Stimulated activated memory B cell treated with anti-CD40 and anti-IgM and Interleukin-4, amounts not matched to agents 10 μg/mL and 1 μg/mL and 100 μg/mL, for 72 hours (primary cell): Measurements from ENCODE around the gene RAB29.

Source experiments
- ATAC-seq: fragments of 150-1000 bp; cut with Tn5 transposase; 2 replicates; pipeline ENCODE4 v1.10.0; 2021
- H3K27ac Mint-ChIP-seq: one replicate; pipeline ENCODE4 v1.8.0; 2022; ENCODE audit warnings: mild to moderate bottlenecking, mixed read lengths
- H3K27me3 Mint-ChIP-seq: one replicate; pipeline ENCODE4 v1.8.0; 2022; ENCODE audit warnings: mixed read lengths
- H3K36me3 Mint-ChIP-seq: one replicate; pipeline ENCODE4 v1.8.0; 2022; ENCODE audit warnings: mixed read lengths
- H3K4me1 Mint-ChIP-seq: one replicate; pipeline ENCODE4 v1.8.0; 2022; ENCODE audit warnings: mixed read lengths
- H3K4me3 Mint-ChIP-seq: one replicate; pipeline ENCODE4 v1.8.0; 2022; ENCODE audit warnings: mild to moderate bottlenecking, moderate library complexity, mixed read lengths
- H3K9me3 Mint-ChIP-seq: one replicate; pipeline ENCODE4 v1.8.0; 2022; ENCODE audit warnings: mixed read lengths

RAB29 gene

GRCh38 chr1:205756552-205756951 is 18.7 kb downstream of the RAB29 start:
- no peak overlapping the region for H3K4me3 Mint-ChIP-seq
- no peaks in the 10 kb centered on the region for H3K9me3 Mint-ChIP-seq
- no peak overlapping the region for H3K27ac Mint-ChIP-seq
- no peaks in the 10 kb centered on the region for H3K27me3 Mint-ChIP-seq
- no peak for ATAC-seq
- peaks cover 16% of the 10 kb centered on the region for H3K36me3 Mint-ChIP-seq
- H3K4me1 Mint-ChIP-seq = no peaks in the 10 kb centered on the region

DNA sequence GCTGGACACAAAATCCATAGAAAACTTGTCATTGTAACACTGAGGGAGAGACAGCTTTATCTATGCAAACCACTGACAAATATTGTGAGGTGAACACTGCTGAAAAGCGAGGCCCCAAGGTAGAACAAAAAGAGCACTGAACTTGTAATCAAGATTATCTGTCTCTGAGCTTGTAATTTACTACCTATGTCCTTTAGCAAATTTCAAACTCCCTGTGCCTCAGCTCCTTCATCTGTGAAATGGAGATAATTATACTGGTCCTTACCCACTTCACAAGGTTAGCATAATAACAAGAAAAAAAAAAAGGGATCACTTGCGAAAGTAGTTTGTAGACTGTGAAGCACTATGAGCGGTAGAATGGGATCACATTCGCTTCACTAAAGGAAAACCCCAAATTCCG is 20.4 kb downstream of the RAB29 start:
- no peak for ATAC-seq
- peaks cover 7% of the 10 kb centered on the region for H3K36me3 Mint-ChIP-seq
- no peaks in the 10 kb centered on the region for H3K27me3 Mint-ChIP-seq
- H3K4me1 Mint-ChIP-seq = no peaks in the 10 kb centered on the region
- H3K9me3 Mint-ChIP-seq = no peaks in the 10 kb centered on the region
- H3K4me3 Mint-ChIP-seq = no peak overlapping the region
- H3K27ac Mint-ChIP-seq = no peak overlapping the region

DNA sequence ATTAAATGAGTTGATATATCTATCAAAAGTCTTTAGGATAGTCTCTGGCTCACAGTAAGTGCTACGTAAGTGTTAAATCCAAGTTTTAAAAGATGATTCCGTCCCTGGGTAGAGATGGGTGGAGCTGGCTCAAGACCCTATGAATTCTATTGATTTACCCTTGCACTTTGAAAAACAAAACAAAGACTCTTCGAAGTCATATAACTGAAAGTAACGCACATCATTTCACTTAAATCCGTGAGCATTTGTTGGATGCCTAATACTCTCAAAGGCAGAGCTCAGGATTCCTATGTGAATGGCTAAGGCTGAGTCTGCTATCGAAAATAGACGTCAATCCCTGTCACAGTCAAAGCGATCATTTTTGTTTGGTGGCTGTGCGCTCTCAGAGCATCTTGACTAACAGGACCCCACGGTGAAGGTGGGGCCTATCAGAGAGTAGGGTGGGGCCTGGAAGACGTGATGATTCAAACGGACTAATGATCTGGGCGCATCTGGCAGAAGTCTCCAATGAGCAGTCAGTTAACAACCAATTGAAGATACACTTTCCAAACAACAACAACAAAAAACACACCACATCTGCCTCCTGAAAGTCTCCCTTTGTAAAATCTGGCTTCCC is 24.1 kb downstream of the RAB29 start:
- Mint-ChIP-seq H3K27me3 (no peaks in the 10 kb centered on the region), H3K36me3 (peaks cover 12% of the 10 kb centered on the region), H3K4me3 (no peak overlapping the region), H3K27ac (peak overlapping the region; percentile 93), H3K9me3 (no peaks in the 10 kb centered on the region), H3K4me1 (peaks cover 23% of the 10 kb centered on the region)
- no peak for ATAC-seq

DNA sequence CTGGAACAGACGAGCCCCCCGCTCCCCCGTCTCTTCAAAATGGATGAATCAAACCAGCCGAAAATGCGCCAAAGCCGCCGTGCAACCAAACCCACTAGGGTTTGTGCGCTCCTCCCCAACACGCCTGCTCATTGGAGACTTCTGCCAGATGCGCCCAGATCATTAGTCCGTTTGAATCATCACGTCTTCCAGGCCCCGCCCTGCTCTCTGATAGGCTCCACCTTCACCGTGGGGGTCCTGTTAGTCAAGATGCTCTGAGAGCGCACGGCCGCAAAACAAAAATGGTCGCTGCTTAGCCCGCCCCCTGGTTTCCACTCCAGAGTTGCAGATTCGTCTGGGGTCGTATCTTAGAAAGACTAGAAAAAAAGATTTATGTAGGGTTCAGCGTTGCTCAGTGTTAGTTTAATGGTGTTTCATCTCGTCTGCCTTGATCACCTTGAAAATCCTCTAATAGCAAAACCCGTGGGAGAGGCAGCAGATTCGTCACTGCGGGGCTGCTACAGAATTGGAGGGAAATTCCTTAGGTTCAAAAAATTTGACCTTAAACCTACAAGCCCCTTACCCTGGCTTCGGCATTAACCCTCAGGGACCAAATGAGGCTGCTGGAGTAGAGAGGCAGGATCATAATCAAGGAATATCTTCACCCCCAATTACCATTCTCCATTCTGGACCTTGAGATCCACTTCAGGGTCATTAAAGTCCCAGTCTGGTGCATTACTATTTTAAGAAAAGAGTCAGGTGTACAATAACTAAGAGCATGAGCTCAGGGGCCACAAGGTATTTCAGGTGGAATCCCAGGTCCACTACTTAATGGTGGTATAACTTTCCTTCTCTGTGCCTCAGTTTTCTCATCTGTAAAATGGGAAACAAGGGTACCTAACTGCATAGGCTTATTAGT is 24.9 kb downstream of the RAB29 start, which contains the start of gene NUCKS1:
NUCKS1 (minus strand) TSS at position 45 of the 898 bp plus-strand sequence. CDS start 209 bp downstream, outside the sequence.
- Mint-ChIP-seq H3K4me1 (peaks cover 24% of the 10 kb centered on the region), H3K27ac (peak within 1 kb of the TSS; percentile 93), H3K36me3 (peaks cover 13% of the 10 kb centered on the region), H3K9me3 (no peaks in the 10 kb centered on the region), H3K27me3 (no peaks in the 10 kb centered on the region), H3K4me3 (peak within 1 kb of the TSS; percentile 98)
- ATAC-seq = peak; percentile 94

DNA sequence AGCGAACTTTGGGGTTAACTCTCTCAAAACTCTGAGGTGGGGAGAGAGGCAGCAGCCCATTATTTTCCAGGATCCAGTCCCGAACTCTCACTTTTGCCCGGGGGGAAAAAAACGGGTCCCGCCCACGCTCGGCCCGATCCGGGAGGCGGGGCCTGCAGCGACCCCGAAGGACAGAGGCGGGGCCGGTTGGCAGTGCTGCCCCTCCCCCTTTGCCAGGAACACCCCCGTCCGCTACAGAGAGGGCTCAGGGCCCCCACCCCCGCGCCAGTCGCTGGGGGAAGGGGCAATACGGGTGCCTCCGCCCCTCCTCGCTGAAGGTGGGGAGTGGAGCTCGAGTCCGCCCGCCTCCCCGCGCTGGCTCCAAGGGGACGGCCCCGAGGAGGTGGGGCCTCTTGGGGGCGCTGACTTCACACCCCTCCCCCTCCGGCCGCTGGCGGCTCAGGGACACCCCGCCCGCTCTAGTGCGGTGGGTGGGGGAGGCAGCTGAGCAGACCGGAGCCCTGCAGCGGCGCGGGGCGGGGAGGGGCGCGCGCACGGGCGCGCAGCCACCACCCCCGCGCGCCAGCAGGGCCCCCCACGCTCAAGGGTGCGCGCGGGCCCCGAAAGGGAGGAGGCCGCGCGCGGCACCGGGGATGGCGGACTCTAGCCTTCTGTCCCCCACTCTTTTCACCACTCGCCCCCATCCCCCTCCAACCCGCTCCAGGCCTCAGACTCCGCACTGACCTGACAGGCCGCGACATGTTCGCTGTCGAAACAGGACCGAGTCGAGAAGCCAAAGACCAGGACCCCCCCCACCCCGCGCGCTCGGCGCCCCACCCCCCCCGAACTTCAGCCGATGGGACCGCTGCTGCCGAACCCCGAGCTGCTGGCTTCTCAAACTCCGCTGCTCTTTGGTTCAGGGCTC is 25.8 kb downstream of the RAB29 start:
- Mint-ChIP-seq H3K9me3 (no peaks in the 10 kb centered on the region), H3K27me3 (no peaks in the 10 kb centered on the region), H3K4me1 (peaks cover 24% of the 10 kb centered on the region), H3K36me3 (peaks cover 13% of the 10 kb centered on the region), H3K27ac (peak overlapping the region; percentile 93), H3K4me3 (peak overlapping the region; percentile 98)
- peak; percentile 92 for ATAC-seq

GRCh38 chr1:205748403-205749233 is 26.7 kb downstream of the RAB29 start:
- H3K27ac Mint-ChIP-seq = peak overlapping the region; percentile 93
- no peaks in the 10 kb centered on the region for H3K27me3 Mint-ChIP-seq
- no peaks in the 10 kb centered on the region for H3K9me3 Mint-ChIP-seq
- ATAC-seq = peak; percentile 21
- H3K4me1 Mint-ChIP-seq = peaks cover 31% of the 10 kb centered on the region
- peak overlapping the region; percentile 98 for H3K4me3 Mint-ChIP-seq
- peaks cover 18% of the 10 kb centered on the region for H3K36me3 Mint-ChIP-seq

DNA sequence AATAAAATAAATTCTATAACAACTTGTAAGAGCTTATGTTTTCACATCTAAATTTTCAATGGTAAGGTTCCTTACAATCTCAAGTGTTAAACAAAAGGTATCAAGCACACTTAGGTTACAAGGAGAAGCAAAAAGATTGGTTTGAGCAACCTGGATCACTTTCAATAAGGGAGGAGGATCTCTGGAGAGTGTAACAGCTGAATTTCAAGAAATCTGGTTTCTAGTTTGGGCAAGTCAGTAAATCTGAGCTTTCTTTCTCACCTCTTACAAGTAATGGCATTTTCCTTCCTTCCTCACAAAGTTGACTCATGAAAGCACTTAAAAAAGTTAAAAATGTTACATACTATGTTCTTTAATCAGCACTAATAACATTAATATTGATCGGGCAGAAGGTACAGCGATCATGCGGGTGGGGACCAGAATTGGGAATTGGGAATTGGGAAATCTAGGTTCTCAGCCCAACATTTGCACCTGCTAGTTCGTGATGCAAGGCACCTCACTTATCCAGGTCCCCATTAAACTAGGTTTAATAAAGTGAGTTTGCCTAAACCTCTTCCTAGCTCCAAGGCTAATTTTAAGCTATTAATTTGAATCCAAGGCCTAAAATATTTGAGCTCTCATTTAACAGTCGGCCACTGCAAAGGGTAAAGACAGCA is 28.4 kb downstream of the RAB29 start:
- H3K4me1 Mint-ChIP-seq = peaks cover 47% of the 10 kb centered on the region
- H3K27me3 Mint-ChIP-seq = no peaks in the 10 kb centered on the region
- H3K4me3 Mint-ChIP-seq = no peak overlapping the region
- H3K36me3 Mint-ChIP-seq = peaks cover 18% of the 10 kb centered on the region
- no peak for ATAC-seq
- no peaks in the 10 kb centered on the region for H3K9me3 Mint-ChIP-seq
- no peak overlapping the region for H3K27ac Mint-ChIP-seq

DNA sequence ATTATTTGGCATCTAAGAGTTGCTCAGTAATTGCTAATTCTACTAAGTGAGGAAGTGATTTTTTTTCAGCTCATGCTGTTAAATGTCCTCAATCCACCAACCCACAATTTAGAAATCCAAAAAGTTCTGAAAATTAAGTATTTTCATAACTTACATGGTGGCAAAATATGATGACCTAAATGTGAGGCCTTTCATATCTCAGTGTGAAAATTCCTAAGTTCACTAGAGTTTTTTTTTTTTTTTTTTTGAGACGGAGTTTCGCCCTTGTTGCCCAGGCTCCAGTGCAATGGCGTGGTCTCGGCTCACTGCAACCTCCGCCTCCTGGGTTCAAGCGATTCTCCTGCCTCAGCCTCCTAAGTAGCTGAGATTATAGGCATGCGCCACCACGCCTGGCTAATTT is 30.9 kb downstream of the RAB29 start:
- H3K4me1 Mint-ChIP-seq = peaks cover 57% of the 10 kb centered on the region
- no peak for ATAC-seq
- no peak overlapping the region for H3K4me3 Mint-ChIP-seq
- peak overlapping the region; percentile 57 for H3K27ac Mint-ChIP-seq
- H3K27me3 Mint-ChIP-seq = no peaks in the 10 kb centered on the region
- H3K36me3 Mint-ChIP-seq = peaks cover 20% of the 10 kb centered on the region
- H3K9me3 Mint-ChIP-seq = no peaks in the 10 kb centered on the region

- ATAC-seq = no peak
- Mint-ChIP-seq H3K27ac (peak overlapping the region; percentile 57), H3K4me1 (peaks cover 61% of the 10 kb centered on the region), H3K4me3 (peak overlapping the region; percentile 16), H3K36me3 (peaks cover 23% of the 10 kb centered on the region), H3K27me3 (no peaks in the 10 kb centered on the region), H3K9me3 (no peaks in the 10 kb centered on the region)
Measured at GRCh38 chr1:205743977-205744376, 31.3 kb downstream of the RAB29 start.

GRCh38 chr1:205741681-205742080 is 33.6 kb downstream of the RAB29 start:
- H3K27me3 Mint-ChIP-seq = no peaks in the 10 kb centered on the region
- H3K4me3 Mint-ChIP-seq = no peak overlapping the region
- peaks cover 53% of the 10 kb centered on the region for H3K4me1 Mint-ChIP-seq
- no peaks in the 10 kb centered on the region for H3K9me3 Mint-ChIP-seq
- peaks cover 25% of the 10 kb centered on the region for H3K36me3 Mint-ChIP-seq
- H3K27ac Mint-ChIP-seq = peak overlapping the region; percentile 58
- ATAC-seq = no peak

DNA sequence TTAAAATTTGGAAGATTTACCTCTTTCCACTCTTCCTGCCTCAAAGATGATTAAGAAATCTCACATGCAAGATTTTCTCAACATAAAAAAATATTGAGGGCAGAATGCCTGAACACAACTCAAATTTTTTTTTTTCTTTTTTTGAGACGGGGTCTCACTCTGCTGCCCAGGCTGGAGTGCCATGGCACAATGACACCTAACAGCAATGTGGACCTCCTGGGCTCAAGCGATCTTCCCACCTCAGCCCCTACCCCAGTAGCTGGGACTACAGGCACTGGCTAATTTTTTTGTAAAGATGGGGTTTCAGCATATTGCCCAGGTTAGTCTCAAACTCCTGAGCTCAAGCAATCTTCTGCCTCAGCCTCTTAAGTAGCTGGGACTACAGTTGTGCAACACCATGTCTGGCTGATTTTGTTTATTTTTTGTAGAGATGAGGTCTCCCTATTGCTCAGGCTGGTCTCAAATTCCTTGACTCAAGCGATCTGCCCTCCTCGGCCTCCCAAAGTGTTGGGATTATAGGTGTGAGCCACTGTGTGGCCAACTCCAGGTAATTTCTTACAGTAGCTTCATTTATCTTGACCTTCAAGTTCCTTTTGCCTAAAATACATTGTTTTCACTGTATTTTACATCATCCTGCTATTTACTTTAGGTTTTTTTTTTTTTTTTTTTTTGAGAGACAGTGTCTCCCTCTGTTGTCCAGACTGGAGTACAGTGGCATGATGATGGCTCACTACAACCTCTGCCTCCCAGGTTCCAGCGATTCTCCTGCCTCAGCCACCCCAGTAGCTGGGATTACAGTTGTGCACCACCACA is 35.7 kb downstream of the RAB29 start:
- Mint-ChIP-seq H3K27me3 (no peaks in the 10 kb centered on the region), H3K27ac (no peak overlapping the region), H3K4me1 (peaks cover 52% of the 10 kb centered on the region), H3K4me3 (no peak overlapping the region), H3K36me3 (peaks cover 20% of the 10 kb centered on the region), H3K9me3 (no peaks in the 10 kb centered on the region)
- ATAC-seq = no peak

DNA sequence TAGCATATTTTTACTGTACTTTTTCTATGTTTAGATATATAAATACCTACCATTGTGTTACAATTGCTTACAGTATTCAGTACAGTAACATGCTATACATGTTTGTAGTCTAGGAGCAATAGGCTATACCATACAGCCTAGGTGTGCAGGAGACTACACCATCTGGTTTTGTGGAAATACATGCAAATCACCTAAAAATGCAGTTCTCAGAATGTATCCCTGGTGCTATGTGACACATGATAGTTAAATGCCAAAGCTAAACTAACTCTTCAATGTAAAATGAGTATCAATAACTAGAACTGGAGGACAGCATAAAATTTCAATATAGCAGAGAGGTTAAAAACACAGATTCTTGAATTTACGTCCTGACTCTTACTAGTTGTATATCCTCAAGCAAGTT is 40.1 kb downstream of the RAB29 start:
- Mint-ChIP-seq H3K4me1 (peaks cover 41% of the 10 kb centered on the region), H3K27me3 (no peaks in the 10 kb centered on the region), H3K4me3 (no peak overlapping the region), H3K27ac (no peak overlapping the region), H3K36me3 (peaks cover 29% of the 10 kb centered on the region), H3K9me3 (no peaks in the 10 kb centered on the region)
- no peak for ATAC-seq

DNA sequence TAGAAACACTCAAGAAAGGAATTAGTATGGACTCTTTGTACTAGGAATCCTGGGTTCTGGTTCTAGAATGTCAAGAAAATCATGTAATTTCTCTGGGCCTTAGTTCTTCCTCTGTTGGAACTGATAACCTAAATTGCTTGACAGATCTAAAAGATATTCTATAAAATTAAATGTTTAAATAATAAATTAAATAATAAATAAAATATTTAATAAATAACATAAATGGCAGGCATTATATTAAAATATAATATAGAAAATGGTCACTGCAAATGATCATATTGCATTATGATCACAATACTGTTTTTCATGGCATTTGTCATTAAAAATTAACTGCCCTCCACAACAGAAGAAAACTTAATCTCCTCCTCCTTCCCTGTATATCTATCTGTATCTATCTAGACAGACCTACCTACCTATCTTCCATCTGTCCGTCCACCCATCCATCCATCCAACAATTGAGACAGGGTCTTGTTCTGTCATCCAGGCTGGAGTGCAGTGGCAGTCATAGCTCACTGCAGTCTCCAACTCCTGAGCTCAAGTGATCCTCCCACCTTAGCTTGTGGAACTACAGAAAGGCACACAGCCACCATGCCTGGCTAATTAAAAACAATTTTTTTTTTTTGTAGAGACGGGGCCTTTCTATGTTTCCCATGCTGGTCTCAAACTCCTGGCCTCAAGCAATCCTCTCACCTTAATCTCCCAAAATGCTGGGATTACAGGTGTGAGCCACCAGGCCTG is 41.7 kb downstream of the RAB29 start:
- no peak overlapping the region for H3K4me3 Mint-ChIP-seq
- peaks cover 34% of the 10 kb centered on the region for H3K4me1 Mint-ChIP-seq
- no peaks in the 10 kb centered on the region for H3K9me3 Mint-ChIP-seq
- no peak overlapping the region for H3K27ac Mint-ChIP-seq
- ATAC-seq = no peak
- no peaks in the 10 kb centered on the region for H3K27me3 Mint-ChIP-seq
- peaks cover 23% of the 10 kb centered on the region for H3K36me3 Mint-ChIP-seq
